ENCODE data around the gene RASSF3. TPM values are rescaled to one million over a fixed set of nuclear protein-coding genes. Genes with fewer than 3 reads are reported as not detected.

Gene RASSF3
- total and polyA plus RNA-seq, 2 of the 13 experiments (the other 11 are each of a cell fraction or from before 2014, with no cell fraction given): 15.5 to 16.0 TPM

DNA sequence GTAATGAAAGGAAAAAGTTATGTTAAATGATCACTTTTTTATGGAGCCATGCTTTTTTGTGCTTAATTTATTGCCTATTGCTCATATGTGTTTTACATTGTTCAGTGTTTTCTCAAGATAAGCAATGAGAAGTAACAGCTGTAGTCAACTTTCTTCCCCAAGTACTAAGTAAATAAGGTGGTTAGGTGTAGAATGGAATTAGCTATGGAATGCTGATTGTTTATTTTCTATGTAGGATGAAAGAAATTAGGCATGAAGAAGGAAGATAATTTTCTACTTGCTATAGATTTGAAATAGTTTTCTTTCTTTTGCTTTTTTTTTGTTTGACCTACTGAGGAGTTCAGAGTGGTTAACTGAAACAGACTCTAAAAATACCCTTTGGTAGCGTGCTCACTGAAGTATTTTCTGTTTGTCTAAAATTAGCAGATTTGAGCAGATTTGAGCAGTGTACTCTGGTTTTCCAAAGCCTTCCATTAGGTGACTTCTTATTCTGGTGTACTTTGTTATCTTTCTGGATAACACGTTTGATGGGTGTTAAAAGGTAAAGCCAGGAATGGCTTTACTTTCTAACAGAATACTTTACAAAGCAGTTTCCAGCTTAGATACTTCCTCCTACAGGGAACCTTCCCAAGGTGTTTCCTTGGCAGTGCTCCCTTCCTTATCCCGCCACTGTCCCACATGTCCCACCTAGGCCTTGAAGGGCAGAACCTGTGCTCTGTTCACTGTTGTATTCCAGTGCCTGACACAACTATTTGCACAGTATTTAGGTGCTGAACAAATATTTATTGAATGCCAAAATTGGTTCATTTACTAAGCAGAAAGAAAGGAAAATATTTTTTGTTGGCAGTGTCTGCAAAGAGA, 56.0 kb downstream of the RASSF3 start (continued):
- TF ChIP-seq ZNF263 (CRISPR knock-in tag; IDR thresholded peaks at IDR 0.05): peak; percentile 86
- 0 out of 2 replicates have a peak, but pooled peaks have one; percentile 30 for TF ChIP-seq SALL1 (CRISPR knock-in tag; IDR thresholded peaks at IDR 0.05)
- TF ChIP-seq, protein P1, sequence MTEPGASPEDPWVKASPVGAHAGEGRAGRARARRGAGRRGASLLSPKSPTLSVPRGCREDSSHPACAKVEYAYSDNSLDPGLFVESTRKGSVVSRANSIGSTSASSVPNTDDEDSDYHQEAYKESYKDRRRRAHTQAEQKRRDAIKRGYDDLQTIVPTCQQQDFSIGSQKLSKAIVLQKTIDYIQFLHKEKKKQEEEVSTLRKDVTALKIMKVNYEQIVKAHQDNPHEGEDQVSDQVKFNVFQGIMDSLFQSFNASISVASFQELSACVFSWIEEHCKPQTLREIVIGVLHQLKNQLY (CRISPR knock-in tag; IDR thresholded peaks at IDR 0.05): no peak
- no peak for TF ChIP-seq ATF6 (CRISPR knock-in tag; conservative IDR thresholded peaks at IDR 0.05)
- TF ChIP-seq FOXA3 (CRISPR knock-in tag; IDR thresholded peaks at IDR 0.05): peak; percentile 35; the same call in 1 of the 2 replicates
- peak; percentile 84 for TF ChIP-seq ZBTB33 (CRISPR knock-in tag; IDR thresholded peaks at IDR 0.05)
- TF ChIP-seq, protein P2, sequence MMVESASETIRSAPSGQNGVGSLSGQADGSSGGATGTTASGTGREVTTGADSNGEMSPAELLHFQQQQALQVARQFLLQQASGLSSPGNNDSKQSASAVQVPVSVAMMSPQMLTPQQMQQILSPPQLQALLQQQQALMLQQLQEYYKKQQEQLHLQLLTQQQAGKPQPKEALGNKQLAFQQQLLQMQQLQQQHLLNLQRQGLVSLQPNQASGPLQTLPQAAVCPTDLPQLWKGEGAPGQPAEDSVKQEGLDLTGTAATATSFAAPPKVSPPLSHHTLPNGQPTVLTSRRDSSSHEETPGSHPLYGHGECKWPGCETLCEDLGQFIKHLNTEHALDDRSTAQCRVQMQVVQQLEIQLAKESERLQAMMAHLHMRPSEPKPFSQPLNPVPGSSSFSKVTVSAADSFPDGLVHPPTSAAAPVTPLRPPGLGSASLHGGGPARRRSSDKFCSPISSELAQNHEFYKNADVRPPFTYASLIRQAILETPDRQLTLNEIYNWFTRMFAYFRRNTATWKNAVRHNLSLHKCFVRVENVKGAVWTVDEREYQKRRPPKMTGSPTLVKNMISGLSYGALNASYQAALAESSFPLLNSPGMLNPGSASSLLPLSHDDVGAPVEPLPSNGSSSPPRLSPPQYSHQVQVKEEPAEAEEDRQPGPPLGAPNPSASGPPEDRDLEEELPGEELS (CRISPR knock-in tag; IDR thresholded peaks at IDR 0.05): peak; percentile 38; the same call in 1 of the 2 replicates
- TF ChIP-seq SETDB1 (CRISPR knock-in tag; IDR thresholded peaks at IDR 0.05; ENCODE audit: borderline replicate concordance): no peak
- TF ChIP-seq LCORL (IDR thresholded peaks at IDR 0.05): no peak
- 0 out of 2 replicates have a peak, but pooled peaks have one; percentile 35 for TF ChIP-seq LCORL (CRISPR knock-in tag; IDR thresholded peaks at IDR 0.05)
- TF ChIP-seq AHDC1 (CRISPR knock-in tag; IDR thresholded peaks at IDR 0.05; ENCODE audit: borderline replicate concordance): 0 out of 2 replicates have a peak, but pooled peaks have one; percentile 11
- TF ChIP-seq ZBTB34 (CRISPR knock-in tag; IDR thresholded peaks at IDR 0.05): peak; percentile 77

Measured in HepG2 (cell line).